Measurements from ENCODE around the gene CCNB1.
A peak's percentile ranks its signal among the peaks of the same experiment; 100 is the strongest.

Gene CCNB1

GRCh38 chr5:69189162-69190086 lies 22.5 kb downstream of the CCNB1 start, which contains the start of gene CENPH (continued):
- TF ChIP-seq OVOL3 (tag by site-specific recombination; IDR thresholded peaks at IDR 0.05) (no peak), ZNF514 (tag by site-specific recombination; IDR thresholded peaks at IDR 0.05) (no peak), ZNF140 (tag by site-specific recombination; IDR thresholded peaks at IDR 0.05) (no peak), GLI4 (tag by site-specific recombination; IDR thresholded peaks at IDR 0.05) (no peak), ZNF571 (tag by site-specific recombination; IDR thresholded peaks at IDR 0.05) (no peak), ZNF704 (tag by site-specific recombination; IDR thresholded peaks at IDR 0.05) (no peak), ZBTB44 (tag by site-specific recombination; IDR thresholded peaks at IDR 0.05) (no peak), ZBTB26 (tag by site-specific recombination; optimal IDR thresholded peaks at IDR 0.05) (peak; percentile 60), SCRT1 (tag by site-specific recombination; IDR thresholded peaks at IDR 0.05; ENCODE audit: borderline replicate concordance) (peak; percentile 98), ZNF366 (tag by site-specific recombination; conservative IDR thresholded peaks at IDR 0.05) (peak; percentile 33), ZNF549 (tag by site-specific recombination; IDR thresholded peaks at IDR 0.05) (no peak), SP3 (tag by site-specific recombination; IDR thresholded peaks at IDR 0.05) (peak; percentile 92), ZBTB6 (tag by site-specific recombination; IDR thresholded peaks at IDR 0.05) (no peak), ZNF596 (tag by site-specific recombination; IDR thresholded peaks at IDR 0.05) (no peak), ZNF292 (tag by site-specific recombination; IDR thresholded peaks at IDR 0.05; ENCODE audit: borderline replicate concordance, low read depth) (no peak), ZNF221 (tag by site-specific recombination; IDR thresholded peaks at IDR 0.05; ENCODE audit: borderline replicate concordance) (no peak), ATF2 (tag by site-specific recombination; IDR thresholded peaks at IDR 0.05; ENCODE audit: low read depth) (peak; percentile 60; the same call in 1 of the 2 replicates), KLF10 (tag by site-specific recombination; IDR thresholded peaks at IDR 0.05) (0 out of 2 replicates have a peak, but pooled peaks have one; percentile 60), KLF7 (tag by site-specific recombination; IDR thresholded peaks at IDR 0.05; ENCODE audit: borderline replicate concordance) (peak; percentile 84), ZNF26 (tag by site-specific recombination; IDR thresholded peaks at IDR 0.05) (no peak), ZNF645 (tag by site-specific recombination; IDR thresholded peaks at IDR 0.05) (no peak), ZNF654 (tag by site-specific recombination; IDR thresholded peaks at IDR 0.05; ENCODE audit: low read depth) (no peak), ZBTB49 (tag by site-specific recombination; IDR thresholded peaks at IDR 0.05; ENCODE audit: low read depth) (no peak), ZNF529 (tag by site-specific recombination; IDR thresholded peaks at IDR 0.05; ENCODE audit: insufficient replicate concordance) (no peak)

Data from HEK293 (cell line).